Head of caudate nucleus (tissue), 42 donors: ENCODE data around the gene PLEKHA4.
A peak's percentile ranks its signal among the peaks of the same experiment; 100 is the strongest.
"Not testable (repeated sequence)": the region's sequence is repeated elsewhere in the genome, so short reads cannot be mapped to it uniquely, and the experiment has no call there.

ENCODE experiments used
- DNase-seq, 42 donors: peaks; one replicate each; pipeline versions ENCODE4 v3.0.0 to v3.0.0-alpha.2; 2020 to 2021; ENCODE audit warnings: mixed read lengths in 7 of 42
- intact Hi-C: fragments of 100-400 bp; cut with DNase I; formaldehyde crosslinking; loops from one replicate; pipeline ENCODE4 v1.15.0; 2022

Gene PLEKHA4

DNA sequence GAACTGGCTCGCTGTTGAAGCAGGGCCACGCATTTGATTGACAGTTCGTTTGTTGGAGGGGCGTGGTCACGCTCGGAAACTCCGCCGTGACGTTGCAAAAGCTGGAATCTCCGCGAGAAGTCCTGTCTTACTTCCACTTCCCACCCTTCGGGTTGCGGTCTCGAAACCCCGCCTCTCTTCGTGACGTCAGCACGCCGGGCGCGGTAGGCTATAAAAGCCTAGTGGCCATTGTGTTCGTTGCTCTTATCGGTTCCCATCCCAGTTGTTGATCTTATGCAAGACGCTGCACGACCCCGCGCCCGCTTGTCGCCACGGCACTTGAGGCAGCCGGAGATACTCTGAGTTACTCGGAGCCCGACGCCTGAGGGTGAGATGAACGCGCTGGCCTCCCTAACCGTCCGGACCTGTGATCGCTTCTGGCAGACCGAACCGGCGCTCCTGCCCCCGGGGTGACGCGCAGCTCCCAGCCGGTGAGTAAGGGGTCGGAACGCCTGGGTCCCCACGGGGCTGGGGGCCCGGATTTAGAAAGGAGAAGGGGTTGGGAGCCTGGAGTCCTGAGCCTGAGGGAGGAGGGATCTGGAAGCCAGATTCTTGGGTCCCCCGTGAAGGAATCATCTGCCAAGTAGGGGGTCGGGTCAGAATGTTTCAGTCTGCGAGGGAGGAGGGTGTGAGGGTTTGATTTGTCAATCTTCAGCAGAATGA is 3.9 kb upstream of the PLEKHA4 start, which contains the start of gene PPP1R15A:
PPP1R15A (plus strand) TSS at position 240 of the 702 bp plus-strand sequence. CDS start 813 bp downstream, outside the sequence.
- DNase-seq: peak; percentile 95 to 100 (median 99)
- intact Hi-C loops: no loop called here

DNA sequence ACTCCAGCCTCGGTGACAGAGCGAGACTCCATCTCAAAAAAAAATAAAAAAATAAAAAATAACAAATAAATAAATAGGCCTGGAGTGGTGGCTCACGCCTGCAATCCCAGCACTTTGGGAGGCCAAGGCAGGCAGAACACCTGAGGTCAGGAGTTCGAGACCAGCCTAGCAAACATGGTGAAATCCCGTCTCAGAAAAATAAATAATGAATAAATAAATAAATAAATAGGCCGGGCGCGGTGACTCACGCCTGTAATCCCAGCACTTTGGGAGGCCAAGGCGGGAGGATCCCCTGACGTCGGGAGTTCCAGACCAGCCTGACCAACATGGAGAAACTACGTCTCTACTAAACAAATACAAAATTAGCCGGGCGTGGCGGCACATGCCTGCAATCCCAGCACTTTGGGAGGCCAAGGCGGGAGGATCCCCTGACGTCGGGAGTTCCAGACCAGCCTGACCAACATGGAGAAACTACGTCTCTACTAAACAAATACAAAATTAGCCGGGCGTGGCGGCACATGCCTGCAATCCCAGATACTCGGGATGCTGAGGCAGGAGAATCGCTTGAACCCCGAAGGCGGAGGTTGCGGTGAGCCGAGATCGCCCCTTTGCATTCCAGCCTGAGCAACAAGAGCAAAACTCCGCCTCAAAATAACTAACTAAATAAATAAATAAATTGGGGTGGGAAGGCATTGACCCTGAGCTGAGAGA is 3.2 kb upstream of the PLEKHA4 start:
- intact Hi-C loops, DNase-seq: not testable (repeated sequence)

DNA sequence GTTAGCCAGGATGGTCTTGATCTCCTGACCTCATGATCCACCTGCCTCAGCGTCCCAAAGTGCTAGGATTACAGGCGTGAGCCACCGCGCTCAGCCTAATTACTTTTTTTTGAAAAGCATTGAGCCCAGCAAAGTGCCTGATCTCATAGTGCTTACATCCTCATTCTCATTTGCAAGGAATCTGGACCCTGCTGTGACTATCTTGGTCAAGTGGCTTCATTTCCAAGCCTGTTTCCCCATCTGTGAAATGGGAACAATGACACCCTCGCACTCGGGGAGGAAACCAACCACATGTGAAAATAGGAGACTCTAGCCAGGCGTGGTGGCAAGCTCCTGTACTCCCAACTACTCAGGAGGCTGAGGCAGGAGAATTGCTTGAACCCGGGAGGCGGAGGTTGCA is 1.6 kb upstream of the PLEKHA4 start:
- intact Hi-C loops: no loop called here
- no peak for DNase-seq

DNA sequence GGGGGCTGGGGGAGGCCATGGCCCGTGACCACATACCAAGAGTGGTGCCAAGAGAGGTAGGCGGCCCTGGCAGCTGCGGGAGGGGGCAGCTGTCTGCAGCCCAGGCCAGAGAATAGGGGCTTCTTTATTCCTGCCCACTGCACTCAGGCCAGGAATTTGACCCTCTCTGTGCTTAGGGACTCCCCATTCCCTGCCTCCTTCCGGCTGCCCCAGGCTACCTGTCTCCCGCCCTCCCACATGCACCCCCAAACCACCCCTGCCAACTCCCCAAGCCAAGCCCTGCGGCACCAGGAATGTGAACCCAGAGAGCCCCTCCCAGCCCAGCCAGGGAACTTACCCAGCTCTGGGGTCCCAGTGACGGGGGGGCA is 687 bp downstream of the PLEKHA4 start:
- DNase-seq: no peak
- intact Hi-C loops: no loop called here

DNA sequence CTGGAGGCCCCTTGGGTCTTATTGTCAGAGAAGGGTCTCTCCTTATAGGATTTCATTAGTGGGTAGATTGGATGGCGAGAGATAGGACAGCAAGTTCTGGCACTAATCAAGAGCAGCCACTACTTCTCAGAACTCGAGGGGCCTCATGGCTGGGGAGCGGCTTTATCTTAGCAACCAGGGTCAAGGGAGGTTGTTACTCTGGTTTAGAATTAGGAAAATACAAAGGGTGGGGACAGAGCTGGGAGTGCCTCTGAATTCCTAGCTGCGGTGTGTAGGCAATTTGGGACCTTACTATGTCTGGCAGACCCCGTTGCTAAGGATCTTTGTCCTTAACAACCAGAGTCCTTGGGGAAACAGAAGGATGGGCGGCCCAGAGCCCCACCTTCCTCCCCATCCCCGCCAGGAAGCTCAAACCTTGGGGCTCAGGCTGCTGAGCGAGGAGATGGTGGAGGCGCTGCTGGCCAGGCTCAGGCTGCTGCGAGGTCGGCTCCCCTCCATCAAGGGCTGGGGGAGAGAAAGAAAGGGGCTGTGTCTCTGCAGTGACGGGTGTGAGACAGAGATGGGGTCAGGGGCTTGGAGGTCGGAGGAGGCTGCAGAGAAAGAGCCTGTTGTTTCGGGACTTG is 1.2 kb downstream of the PLEKHA4 start:
- intact Hi-C loops: no loop called here
- DNase-seq: no peak

DNA sequence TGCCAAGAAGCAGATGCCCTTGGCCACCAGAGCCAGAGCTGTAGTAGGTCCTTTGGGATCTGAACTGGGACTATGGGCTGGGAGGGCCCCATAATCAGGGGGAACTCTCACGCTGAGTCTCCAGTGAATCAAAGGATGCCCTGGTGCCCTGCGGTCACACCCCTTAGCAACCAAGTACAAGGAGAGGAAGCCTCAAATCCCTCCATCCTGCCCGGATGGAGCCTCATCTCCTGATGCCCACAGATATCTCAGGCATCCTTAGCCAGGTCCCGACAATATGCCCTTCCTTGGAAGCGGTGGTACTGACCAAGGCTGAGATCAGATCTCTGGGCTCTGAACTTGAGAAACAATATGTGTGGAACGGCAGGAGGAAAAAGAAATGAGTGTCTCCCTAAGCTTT is 1.7 kb downstream of the PLEKHA4 start:
- DNase-seq: no peak

DNA sequence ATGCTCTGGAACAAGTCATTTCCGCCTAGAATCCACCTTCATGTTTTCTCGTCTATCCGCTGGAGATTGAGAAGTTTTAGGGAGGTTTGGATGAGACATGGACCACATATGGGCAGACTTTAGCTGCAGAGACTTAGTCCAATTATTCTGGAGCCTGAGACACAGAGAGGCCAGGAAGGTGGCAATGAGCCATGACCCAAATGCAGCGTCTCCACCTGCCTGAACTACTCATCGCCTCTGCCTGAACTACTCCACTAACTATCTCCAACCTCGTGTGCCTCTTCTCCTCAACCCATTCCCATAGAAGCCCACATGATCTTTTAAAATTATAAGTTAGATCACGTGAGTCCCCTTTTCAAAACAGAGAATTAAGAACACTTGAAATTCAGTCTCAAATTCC is 5.6 kb downstream of the PLEKHA4 start:
- DNase-seq: no peak
- intact Hi-C loops: no loop called here

More for the DNA sequence above, 1.7 kb downstream of the PLEKHA4 start:
- intact Hi-C loops: no loop called here

DNA sequence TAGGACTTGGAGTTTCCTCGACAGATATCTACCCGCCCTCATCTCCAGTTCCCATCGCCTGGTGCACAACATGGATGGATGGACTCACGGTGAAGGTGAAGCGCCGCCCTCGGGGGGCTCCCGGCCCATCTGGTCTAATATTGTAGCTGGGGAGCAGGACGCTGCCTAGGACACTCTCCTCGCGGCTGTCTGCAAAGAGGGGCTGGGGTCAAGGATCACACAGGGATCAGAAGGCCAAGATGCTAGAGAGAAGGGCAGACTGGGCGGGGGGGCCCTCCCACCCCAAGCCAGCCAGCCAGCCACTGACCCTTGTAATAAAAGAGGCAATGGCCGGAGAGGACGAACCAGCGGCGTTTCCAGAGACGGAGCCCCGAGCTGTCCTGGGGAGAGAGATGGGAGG is 7.1 kb downstream of the PLEKHA4 start:
- no peak for DNase-seq
- intact Hi-C loops: no loop called here

DNA sequence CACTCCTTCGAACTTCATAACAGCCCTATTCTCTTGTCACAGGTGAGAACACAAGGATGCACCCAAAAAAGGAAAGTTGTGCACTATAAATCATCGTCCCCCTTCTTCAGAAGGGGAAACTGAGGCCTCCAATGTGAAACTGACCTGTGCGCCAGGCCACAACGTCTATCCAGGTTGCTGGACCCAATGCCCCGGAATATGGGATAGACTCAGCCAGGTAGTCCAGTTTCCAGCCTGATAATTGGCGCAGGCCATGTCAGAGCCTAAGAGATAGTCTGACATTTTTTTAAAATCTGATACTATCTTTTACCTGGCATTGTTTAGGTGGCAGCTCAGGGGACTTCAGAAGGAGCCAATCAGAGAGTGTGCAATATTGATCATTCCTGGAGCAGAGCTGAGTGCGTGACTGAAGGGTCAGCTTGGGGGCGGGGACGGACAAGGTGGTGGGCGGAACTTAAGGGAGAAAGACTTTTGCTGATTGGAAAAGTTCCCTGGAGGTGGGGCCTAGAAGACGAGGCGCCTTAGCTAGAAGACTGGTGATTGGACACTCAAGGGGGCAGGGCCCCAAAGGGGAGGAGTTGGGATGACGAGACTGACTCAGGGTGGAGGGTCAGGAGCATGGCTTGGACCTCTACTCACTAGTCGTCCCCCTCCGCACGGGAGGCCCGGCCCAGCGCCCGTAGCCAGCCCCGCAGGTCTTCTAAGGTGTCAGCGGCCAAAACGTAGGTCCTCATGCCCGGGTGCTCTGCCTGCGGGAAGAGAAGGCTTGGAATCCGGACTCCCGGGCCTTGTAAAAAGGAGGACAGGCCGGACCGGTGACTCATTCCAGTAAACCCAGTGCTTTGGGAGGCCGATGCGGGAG is 8.5 kb downstream of the PLEKHA4 start:
- intact Hi-C loops: no loop called here
- peak in 4 of 42 donors; percentile 23 to 51 (median 36) for DNase-seq

DNA sequence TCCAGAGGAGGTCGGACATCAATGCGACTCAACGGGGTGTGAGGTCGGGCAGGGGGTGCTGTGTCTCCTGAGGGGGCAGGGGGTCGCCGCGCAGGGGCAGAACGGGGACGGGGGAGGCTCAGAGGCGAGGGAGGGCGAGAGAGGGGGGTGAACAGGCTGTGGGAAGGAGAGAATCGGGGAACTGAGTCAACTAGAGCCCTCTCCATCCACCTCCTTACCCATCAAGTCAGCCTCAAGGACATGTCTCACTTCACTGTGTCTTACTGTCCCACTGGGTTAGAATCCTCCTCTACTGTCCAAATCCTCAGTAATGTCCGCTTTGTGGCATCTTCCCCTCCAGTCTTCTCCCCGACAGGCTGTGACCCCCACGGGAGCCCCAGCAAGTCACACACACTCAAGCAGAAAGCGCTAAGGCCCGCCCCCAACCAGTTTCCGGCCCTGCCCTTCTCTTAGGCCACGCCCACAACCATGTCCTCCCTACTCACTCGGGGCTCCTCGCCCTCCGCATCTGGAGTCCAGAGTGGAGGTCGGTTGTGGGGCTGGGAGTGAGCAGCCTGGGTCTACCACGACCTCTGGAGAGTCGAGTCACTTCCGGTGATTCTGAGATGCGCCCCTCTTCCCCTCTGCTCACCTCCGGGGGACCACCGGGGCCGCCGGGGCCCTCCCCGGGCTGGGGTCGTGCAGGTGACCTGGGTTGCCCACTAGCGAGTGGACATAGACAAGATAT is 9.3 kb downstream of the PLEKHA4 start:
- DNase-seq: peak in 12 of 42 donors; percentile 26 to 61 (median 43)
- intact Hi-C loops: no loop called here

DNA sequence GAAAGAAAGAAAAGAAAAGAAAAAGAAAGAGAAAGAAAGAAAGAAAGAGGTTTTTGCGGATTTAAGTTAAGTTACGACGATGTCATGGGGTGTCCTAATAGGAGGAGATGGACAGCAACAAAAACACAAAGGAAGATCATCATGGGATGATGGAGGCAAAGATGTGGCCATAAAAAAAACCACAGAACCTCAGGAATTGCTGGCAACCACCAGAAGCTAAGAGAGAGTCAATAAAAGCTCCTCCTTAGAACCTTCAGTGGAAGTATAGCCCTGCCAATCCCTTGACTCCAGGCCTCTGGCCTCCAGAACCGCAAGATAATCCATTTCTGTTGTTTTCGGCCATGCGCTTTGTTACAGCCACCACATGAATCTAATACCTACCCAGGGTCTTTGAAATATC is 11.5 kb downstream of the PLEKHA4 start:
- no peak for DNase-seq
- intact Hi-C loops: no loop called here

DNA sequence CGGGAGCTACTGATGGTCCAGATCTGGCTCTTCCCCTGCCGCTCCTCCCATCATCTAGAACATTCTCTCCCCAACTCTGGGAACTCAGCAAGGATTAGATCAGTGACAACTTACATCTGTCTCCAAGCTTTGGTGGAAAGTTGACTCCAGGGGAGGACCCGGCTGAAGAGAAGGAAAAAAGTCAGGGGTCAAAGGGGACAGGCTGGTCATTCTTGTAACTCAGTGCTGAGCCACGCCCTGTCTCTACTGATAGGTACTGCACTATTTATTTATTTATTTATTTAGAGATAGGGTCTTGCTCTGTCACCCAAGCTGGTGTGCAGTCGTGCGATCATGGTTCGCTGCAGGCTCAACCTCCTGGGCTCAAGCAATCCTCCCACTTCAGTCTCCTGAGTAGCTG is 14.3 kb downstream of the PLEKHA4 start:
- intact Hi-C loops: no loop called here
- DNase-seq: no peak

DNA sequence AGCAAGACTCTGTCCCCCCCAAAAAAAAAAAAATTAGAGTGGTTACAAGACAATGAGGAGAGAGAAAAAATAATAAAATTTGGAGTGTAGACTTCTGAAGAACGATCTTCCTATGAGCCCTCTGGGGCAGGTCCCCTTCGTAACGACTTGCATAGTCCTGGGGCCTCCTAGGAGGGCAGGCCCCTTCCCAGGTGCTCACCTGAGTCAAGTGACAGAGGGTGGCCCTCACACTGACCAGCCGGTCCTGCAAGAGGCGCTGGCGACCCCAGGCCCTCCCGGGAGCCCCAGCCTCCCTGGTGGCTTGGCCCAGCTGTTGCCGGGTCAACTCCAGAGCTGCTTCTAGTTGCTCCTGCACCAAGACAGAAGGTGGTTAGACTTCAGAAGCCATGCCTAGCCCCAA is 14.9 kb downstream of the PLEKHA4 start:
- DNase-seq: no peak
- intact Hi-C loops: no loop called here

DNA sequence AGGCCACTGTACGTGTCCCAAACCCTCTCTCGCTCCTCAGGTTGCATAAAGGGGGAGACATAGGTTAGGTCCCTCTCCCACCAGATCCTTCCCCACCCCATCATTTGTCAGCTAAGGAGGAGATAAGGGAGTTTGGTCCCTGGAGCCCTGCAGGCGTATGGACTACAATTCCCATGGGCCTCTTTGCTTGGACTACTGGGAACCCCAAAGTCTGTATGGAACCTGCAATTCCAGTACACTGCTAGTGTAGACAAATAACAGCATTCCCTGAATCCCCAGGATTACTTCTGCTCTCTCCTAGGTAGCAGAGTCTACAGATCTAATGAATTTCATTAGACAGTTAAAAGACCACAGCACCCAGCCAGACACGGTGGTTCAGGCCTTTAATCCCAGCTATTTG is 16.1 kb downstream of the PLEKHA4 start:
- no peak for DNase-seq
- intact Hi-C loops: no loop called here

DNA sequence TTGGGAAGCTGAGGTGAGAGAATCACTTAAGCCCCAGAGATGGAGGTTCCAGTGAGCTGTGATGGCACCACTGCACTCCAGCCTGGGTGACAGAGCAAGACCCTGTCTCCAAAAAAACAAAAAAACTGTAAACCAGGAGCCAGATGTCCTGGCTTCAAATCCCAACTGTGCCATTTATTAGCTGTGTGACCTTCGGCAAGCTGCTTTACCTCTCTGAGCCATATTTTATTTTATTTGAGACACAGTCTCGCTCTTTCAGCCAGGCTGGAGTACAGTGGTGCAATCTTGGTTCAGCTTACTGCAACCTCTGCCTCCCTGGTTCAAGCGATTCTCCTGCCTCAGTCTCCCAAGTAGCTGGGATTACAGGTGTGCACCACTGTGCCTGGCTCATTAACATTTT is 21.8 kb downstream of the PLEKHA4 start:
- intact Hi-C loops, DNase-seq: not testable (repeated sequence)

DNA sequence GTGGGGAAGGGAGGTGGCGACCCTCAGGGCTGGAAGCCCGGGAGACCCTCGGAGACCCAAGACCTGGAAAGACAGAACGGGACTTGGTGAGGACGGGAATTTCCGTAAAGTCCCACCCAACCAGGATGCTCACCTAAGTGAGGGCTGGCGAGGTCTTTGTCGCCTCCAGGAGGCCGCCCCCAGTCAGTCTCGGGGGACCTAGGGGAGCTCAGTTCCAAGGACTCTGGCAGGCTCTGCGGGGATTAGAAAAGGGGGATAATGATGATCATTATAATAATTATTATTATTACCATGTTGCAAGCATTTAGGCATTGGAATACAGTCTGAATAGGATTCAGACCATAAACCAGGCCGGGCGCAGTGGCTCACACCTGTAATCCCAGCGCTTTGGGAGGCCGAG is 23.0 kb downstream of the PLEKHA4 start:
- DNase-seq: no peak
- intact Hi-C loops: no loop called here

DNA sequence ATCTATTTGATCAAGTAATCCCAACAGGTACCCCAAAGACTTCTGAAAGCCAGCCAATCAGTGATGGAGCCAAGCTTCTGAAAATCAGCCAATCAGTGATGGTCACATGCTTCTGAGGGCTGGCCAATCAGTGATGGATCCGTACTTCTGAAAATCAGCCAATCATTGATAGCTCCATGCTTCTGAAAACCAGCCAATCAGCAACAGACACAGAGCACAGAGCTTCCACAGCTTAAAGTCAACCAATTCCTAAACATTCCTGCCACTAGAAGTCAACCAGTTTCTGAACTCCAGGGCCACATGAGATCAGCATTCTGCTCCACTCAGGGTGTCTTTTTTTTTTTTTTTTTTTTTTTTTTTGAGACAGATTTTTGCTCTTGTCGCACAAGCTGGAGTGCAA is 23.9 kb downstream of the PLEKHA4 start:
- intact Hi-C loops: no loop called here
- no peak for DNase-seq

DNA sequence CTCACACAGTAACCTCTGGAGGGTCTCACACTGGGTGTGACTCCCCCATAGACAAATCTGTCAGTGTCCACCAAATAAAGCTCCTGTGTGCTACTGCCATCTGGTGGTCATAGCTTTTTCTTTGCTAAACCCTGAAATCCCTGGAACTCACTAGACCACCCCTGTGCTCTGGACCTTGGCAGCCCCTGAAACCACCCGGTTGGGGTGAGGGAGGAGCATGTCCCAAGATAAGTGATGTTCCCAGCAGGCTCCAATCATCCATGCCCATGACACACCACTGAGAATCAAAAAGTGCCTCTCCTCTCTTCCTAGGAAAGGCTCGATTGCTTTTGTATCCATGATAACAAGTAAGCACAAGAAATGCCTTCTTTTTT is 25.6 kb downstream of the PLEKHA4 start:
- intact Hi-C loops: no loop called here
- DNase-seq: peak in 35 of 42 donors; percentile 12 to 84 (median 49)

DNA sequence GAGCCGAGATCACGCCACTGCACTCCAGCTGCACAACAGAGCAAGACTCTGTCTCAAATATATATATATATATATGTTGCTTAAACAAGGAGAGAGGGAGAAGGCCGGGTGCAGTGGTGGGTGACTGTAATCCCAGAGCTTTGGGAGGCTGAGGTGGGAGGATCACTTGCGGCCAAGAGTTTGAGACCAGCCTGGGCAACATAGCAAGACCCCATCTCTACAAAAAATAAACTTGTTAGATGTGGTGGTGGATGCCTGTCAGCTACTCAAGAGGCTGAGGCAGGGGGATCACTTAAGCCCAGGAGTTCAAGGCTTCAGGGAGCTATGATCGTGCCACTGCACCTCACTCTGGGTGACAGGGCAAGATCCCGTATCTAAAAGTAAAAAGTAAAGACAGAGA is 26.8 kb downstream of the PLEKHA4 start:
- DNase-seq: no peak
- intact Hi-C loops: no loop called here
